WTC11 (cell line): Measurements from ENCODE around the gene COL13A1. TPM values are rescaled to one million over a fixed set of nuclear protein-coding genes. Genes with fewer than 3 reads are reported as not detected.

Experiments
- ATAC-seq: fragments of 200-7000 bp; cut with Tn5 transposase; 2 replicates; pipeline ENCODE4 v1.10.0; 2021; ENCODE audit warnings: mild to moderate bottlenecking, moderate library complexity
- CTCF ChIA-PET: fragments of 300-600 bp; sonication (Branson Sonifier 250); formaldehyde crosslinking; loops from one replicate; lab custom pipeline; 2021; ENCODE audit warnings: antibody characterized with exemption; lab: Charles Lee
- POLR2A ChIA-PET: fragments of 350-600 bp; sonication (Branson Sonifier 250); formaldehyde crosslinking; loops from one replicate; lab custom pipeline; 2021; ENCODE audit warnings: antibody characterized with exemption; lab: Charles Lee
- DNase-seq: peaks from one replicate; pipeline ENCODE4 v3.0.0; 2021; ENCODE audit warnings: low spot score
- H3K27ac Mint-ChIP-seq: 2 replicates; pipeline ENCODE4 v1.8.0; 2021; ENCODE audit warnings: mixed read lengths
- H3K27me3 Mint-ChIP-seq: 2 replicates; pipeline ENCODE4 v1.8.0; 2021; ENCODE audit warnings: low read depth, mild to moderate bottlenecking, moderate library complexity, mixed read lengths
- H3K36me3 Mint-ChIP-seq: 2 replicates; pipeline ENCODE4 v1.8.0; 2021; ENCODE audit warnings: mixed read lengths
- H3K4me1 Mint-ChIP-seq: 2 replicates; pipeline ENCODE4 v1.8.0; 2022; ENCODE audit warnings: mixed read lengths
- H3K4me3 Mint-ChIP-seq: 2 replicates; pipeline ENCODE4 v1.8.0; 2021; ENCODE audit warnings: mild to moderate bottlenecking, moderate library complexity, mixed read lengths
- H3K9me3 Mint-ChIP-seq: 2 replicates; pipeline ENCODE4 v1.8.0; 2021; ENCODE audit warnings: mixed read lengths
- GABPB1 ChIP-seq: sonication (generic); formaldehyde crosslinking; IDR thresholded peaks from 2 replicates; pipeline ENCODE4 v1.8.1; 2023; ENCODE audit warnings: mild to moderate bottlenecking, missing genetic modification reagents
- MYBL2 ChIP-seq: sonication (generic); formaldehyde crosslinking; IDR thresholded peaks from 2 replicates; pipeline ENCODE4 v1.8.1; 2023; ENCODE audit warnings: mild to moderate bottlenecking, moderate library complexity, missing genetic modification reagents
- PRDM15 ChIP-seq: sonication (generic); formaldehyde crosslinking; IDR thresholded peaks from 2 replicates; pipeline ENCODE4 v1.8.0; 2022; ENCODE audit warnings: missing genetic modification reagents
- PRRX2 ChIP-seq: fragments of 250-450 bp; sonication (Bioruptor Pico); IDR thresholded peaks from 2 replicates; pipeline ENCODE4 v1.8.0; 2021; ENCODE audit warnings: mild to moderate bottlenecking
- STAT6 ChIP-seq: sonication (generic); formaldehyde crosslinking; conservative IDR thresholded peaks from 2 replicates; pipeline ENCODE4 v1.8.1; 2023; ENCODE audit warnings: mild to moderate bottlenecking, low read depth, missing genetic modification reagents, moderate library complexity
- TP53 ChIP-seq: sonication (generic); formaldehyde crosslinking; IDR thresholded peaks from 2 replicates; pipeline ENCODE4 v1.8.1; 2023; ENCODE audit warnings: mild to moderate bottlenecking, missing genetic modification reagents
- ZBTB43 ChIP-seq: sonication (generic); formaldehyde crosslinking; IDR thresholded peaks from 2 replicates; pipeline ENCODE4 v1.8.1; 2023; ENCODE audit warnings: mild to moderate bottlenecking, missing genetic modification reagents
- ZMAT4 ChIP-seq: fragments of 250-450 bp; sonication (Bioruptor Pico); IDR thresholded peaks from 2 replicates; pipeline ENCODE4 v1.9.0; 2021; ENCODE audit warnings: mild to moderate bottlenecking
- ZNF396 ChIP-seq: fragments of 250-450 bp; sonication (Bioruptor Pico); IDR thresholded peaks from 2 replicates; pipeline ENCODE4 v1.8.0; 2021; ENCODE audit warnings: mild to moderate bottlenecking, moderate library complexity, borderline replicate concordance
- ZNF423 ChIP-seq: fragments of 250-450 bp; sonication (Bioruptor Pico); IDR thresholded peaks from 2 replicates; pipeline ENCODE4 v2.1.2; 2022; ENCODE audit warnings: mild to moderate bottlenecking, moderate library complexity
- ZNF512 ChIP-seq: sonication (generic); formaldehyde crosslinking; IDR thresholded peaks from 2 replicates; pipeline ENCODE4 v1.8.1; 2022; ENCODE audit warnings: missing genetic modification reagents, borderline replicate concordance
- total RNA-seq: library from RNA; stranded (reverse); gene quantifications from 3 replicates; pipeline ENCODE4 v1.2.3, GENCODE V29; 2021
- TF ChIP-seq, protein P1 (sequence below): sonication (generic); formaldehyde crosslinking; IDR thresholded peaks from 2 replicates; pipeline ENCODE4 v1.8.0; 2022; ENCODE audit warnings: mild to moderate bottlenecking, missing genetic modification reagents
- TF ChIP-seq, protein P2 (sequence below): sonication (generic); formaldehyde crosslinking; conservative IDR thresholded peaks from 2 replicates; pipeline ENCODE4 v1.8.1; 2022; ENCODE audit warnings: mild to moderate bottlenecking, missing genetic modification reagents

The COL13A1 gene
- total RNA-seq, 1 experiment from 2014 or later: 7.1 TPM

GRCh38 chr10:69988094-69988493, 186.4 kb downstream of the COL13A1 start:
- POLR2A ChIA-PET: no interaction called here
- no peaks in the 10 kb centered on the region for H3K9me3 Mint-ChIP-seq
- TF ChIP-seq ZNF423 (CRISPR knock-in tag) (no peak), GABPB1 (CRISPR knock-in tag) (no peak)
- no peak overlapping the region for H3K4me3 Mint-ChIP-seq
- no peaks in the 10 kb centered on the region for H3K36me3 Mint-ChIP-seq
- CTCF ChIA-PET: interaction anchor here (1.0 kb wide), 1 partner anchor 32 kb away, joined by 3 read pairs; no protein-coding TSS in a partner anchor
- peaks cover 20% of the 10 kb centered on the region for H3K27me3 Mint-ChIP-seq
- ATAC-seq: no peak
- no peaks in the 10 kb centered on the region for H3K4me1 Mint-ChIP-seq
- no peak overlapping the region for H3K27ac Mint-ChIP-seq
- DNase-seq: no peak

GRCh38 chr10:69991151-69991550, 189.4 kb downstream of the COL13A1 start:
- Mint-ChIP-seq H3K9me3 (peaks cover 10% of the 10 kb centered on the region), H3K27ac (no peak overlapping the region), H3K27me3 (peaks cover 22% of the 10 kb centered on the region), H3K36me3 (peaks cover 5% of the 10 kb centered on the region), H3K4me3 (no peak overlapping the region), H3K4me1 (no peaks in the 10 kb centered on the region)
- POLR2A ChIA-PET: no interaction called here
- TF ChIP-seq ZNF396: no peak
- no peak for TF ChIP-seq PRDM15 (CRISPR knock-in tag)
- TF ChIP-seq TP53: no peak
- no peak for TF ChIP-seq ZBTB43
- TF ChIP-seq, protein P1, sequence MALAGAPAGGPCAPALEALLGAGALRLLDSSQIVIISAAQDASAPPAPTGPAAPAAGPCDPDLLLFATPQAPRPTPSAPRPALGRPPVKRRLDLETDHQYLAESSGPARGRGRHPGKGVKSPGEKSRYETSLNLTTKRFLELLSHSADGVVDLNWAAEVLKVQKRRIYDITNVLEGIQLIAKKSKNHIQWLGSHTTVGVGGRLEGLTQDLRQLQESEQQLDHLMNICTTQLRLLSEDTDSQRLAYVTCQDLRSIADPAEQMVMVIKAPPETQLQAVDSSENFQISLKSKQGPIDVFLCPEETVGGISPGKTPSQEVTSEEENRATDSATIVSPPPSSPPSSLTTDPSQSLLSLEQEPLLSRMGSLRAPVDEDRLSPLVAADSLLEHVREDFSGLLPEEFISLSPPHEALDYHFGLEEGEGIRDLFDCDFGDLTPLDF: no peak
- TF ChIP-seq, protein P2, sequence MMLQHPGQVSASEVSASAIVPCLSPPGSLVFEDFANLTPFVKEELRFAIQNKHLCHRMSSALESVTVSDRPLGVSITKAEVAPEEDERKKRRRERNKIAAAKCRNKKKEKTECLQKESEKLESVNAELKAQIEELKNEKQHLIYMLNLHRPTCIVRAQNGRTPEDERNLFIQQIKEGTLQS (CRISPR knock-in tag): no peak
- TF ChIP-seq STAT6 (CRISPR knock-in tag): no peak
- TF ChIP-seq PRRX2 (CRISPR knock-in tag): no peak
- TF ChIP-seq ZNF512 (CRISPR knock-in tag): no peak
- no peak for TF ChIP-seq ZMAT4 (CRISPR knock-in tag)
- no peak for TF ChIP-seq MYBL2 (CRISPR knock-in tag)
- ATAC-seq (no peak), DNase-seq (no peak)
- CTCF ChIA-PET: no interaction called here
